Endothelial cell of umbilical vein (primary cell): ENCODE data around the gene ATXN1. TPM values are rescaled to one million over a fixed set of nuclear protein-coding genes. Genes with fewer than 3 reads are reported as not detected.

Experiments used
- BruUV-seq: library from RNA; stranded (reverse); fragments of 400-500 nt; replicated peaks from 2 replicates; lab custom pipeline; 2021; lab: Mats Ljungman, UMichigan
- CTCF ChIA-PET: fragments of 300-600, 350-600 bp; sonication (Branson Sonifier 250); formaldehyde crosslinking; loops from one replicate; lab custom pipeline; 2021; ENCODE audit warnings: antibody characterized with exemption, inconsistent platforms; lab: Charles Lee
- POLR2A ChIA-PET: fragments of 300-600, 350-600 bp; sonication (Branson Sonifier 250); formaldehyde crosslinking; loops from one replicate; lab custom pipeline; 2021; ENCODE audit warnings: antibody characterized with exemption, inconsistent platforms; lab: Charles Lee
- DNase-seq: peaks from one replicate; pipeline ENCODE4 v3.0.0-alpha.2; 2011; ENCODE audit warnings: low read depth, low spot score
- FAIRE-seq: peaks from 2 replicates; lab custom pipeline; 2011; peaks lifted over from hg19 to GRCh38; lab: Jason Lieb, UNC
- H2AFZ ChIP-seq: 2 replicates; pipeline ENCODE4 v1.6.0; 2012; ENCODE audit warnings: low read depth, low read length, control low read depth, inconsistent platforms
- H3K27ac ChIP-seq: 2 replicates; pipeline ENCODE4 v1.5.1; 2011; ENCODE audit warnings: low read depth, mild to moderate bottlenecking, control low read depth, low read length, moderate library complexity; ENCODE audit not compliant: insufficient read depth
- H3K27me3 ChIP-seq, 2 experiments: 2 replicates each; pipeline versions ENCODE4 v1.6.0 to v1.6.1; 2011; ENCODE audit warnings: low read length in 2 of 2, mixed read lengths in 1 of 2; ENCODE audit not compliant: control insufficient read depth in 2 of 2, insufficient read depth in 2 of 2
- H3K36me3 ChIP-seq, 2 experiments: 2 replicates in 1 of 2; 3 replicates in 1 of 2; pipeline ENCODE4 v1.5.1; 2011; ENCODE audit warnings: low read length in 2 of 2, mild to moderate bottlenecking in 1 of 2, moderate library complexity in 1 of 2; ENCODE audit not compliant: control insufficient read depth in 2 of 2, insufficient read depth in 2 of 2; ENCODE audit errors: extremely low read depth in 1 of 2
- H3K4me1 ChIP-seq: 3 replicates; pipeline ENCODE4 v1.5.1; 2011; ENCODE audit warnings: mild to moderate bottlenecking, low read length; ENCODE audit not compliant: control insufficient read depth, insufficient read depth; ENCODE audit errors: extremely low read depth
- H3K4me2 ChIP-seq: 2 replicates; pipeline ENCODE4 v1.6.1; 2011; ENCODE audit warnings: low read length, control low read depth, mixed read lengths; ENCODE audit not compliant: insufficient read depth
- H3K4me3 ChIP-seq, 3 experiments: fragments of 200-600 bp in 1 of 3; sonication (generic), shearing (Covaris generic) in 1 of 3; replicated peaks in 1 of 3; 2 replicates each; pipeline ENCODE4 v1.5.1; 2011 to 2016; ENCODE audit warnings: control low read depth in 3 of 3, low read length in 3 of 3, mild to moderate bottlenecking in 2 of 3, inconsistent platforms in 1 of 3, low read depth in 1 of 3, moderate library complexity in 1 of 3; ENCODE audit not compliant: insufficient read depth in 1 of 3
- H3K79me2 ChIP-seq: 2 replicates; pipeline ENCODE4 v1.6.0; 2012; ENCODE audit warnings: low read length, inconsistent platforms; ENCODE audit not compliant: control insufficient read depth, insufficient read depth
- H3K9ac ChIP-seq: replicated peaks from 2 replicates; pipeline ENCODE3; 2011; ENCODE audit warnings: low read length, control low read depth; ENCODE audit not compliant: insufficient read depth; ENCODE audit errors: extremely low read depth
- H3K9me1 ChIP-seq: replicated peaks from 3 replicates; pipeline ENCODE4 v1.6.0; 2011; ENCODE audit warnings: mild to moderate bottlenecking, low read length; ENCODE audit not compliant: control insufficient read depth, insufficient read depth; ENCODE audit errors: extremely low read depth
- H3K9me3 ChIP-seq: replicated peaks from 2 replicates; pipeline ENCODE4 v1.5.1; 2012; ENCODE audit warnings: low read length, inconsistent platforms; ENCODE audit not compliant: control insufficient read depth, insufficient read depth
- H4K20me1 ChIP-seq: replicated peaks from 2 replicates; pipeline ENCODE3; 2011; ENCODE audit warnings: mild to moderate bottlenecking, low read length; ENCODE audit not compliant: control insufficient read depth, insufficient read depth; ENCODE audit errors: extremely low read depth
- POLR2AphosphoS5 ChIP-seq: IDR thresholded peaks from 2 replicates; pipeline ENCODE4 v1.6.1; 2012; ENCODE audit warnings: low read depth, mild to moderate bottlenecking, control low read depth, low read length, moderate library complexity; ENCODE audit not compliant: insufficient read depth
- dilution Hi-C: fragments of 300-500 bp; cut with MboI; formaldehyde crosslinking; loops from one replicate; pipeline ENCODE4 v1.15.0; 2019; ENCODE audit warnings: low sequenced_read_pairs; ENCODE audit not compliant: extremely low pct_ligation_motif_present
- intact Hi-C: fragments of 100-400 bp; cut with micrococcal nuclease; formaldehyde crosslinking; loops from one replicate; pipeline ENCODE4 v1.10.0; 2022
- polyA plus RNA-seq, 4 experiments: library from polyadenylated mRNA; depleted of rRNA in 3 of 4; stranded (reverse) in 3 of 4; unstranded in 1 of 4; fragments of >200 nt; gene quantifications; 2 replicates each; pipeline versions ENCODE4 v1.2.1 to v1.2.3, GENCODE V29; 2011 to 2012; ENCODE audit warnings: missing spikeins in 1 of 4
- total RNA-seq: library from RNA; stranded (reverse); gene quantifications from 2 replicates; pipeline ENCODE4 v1.2.3, GENCODE V29; 2021
- TF ChIP-seq, protein P1 (sequence below), 2 donors: IDR thresholded peaks; 1 replicate in 1 of 2; 2 replicates in 1 of 2; pipeline ENCODE4 v1.5.1; 2011; ENCODE audit warnings: low read length in 2 of 2, mild to moderate bottlenecking in 2 of 2, moderate library complexity in 2 of 2, control low read depth in 1 of 2, inconsistent platforms in 1 of 2, low read depth in 1 of 2; ENCODE audit not compliant: insufficient read depth in 1 of 2; ENCODE audit errors: extremely low read depth in 1 of 2

Gene ATXN1
- total and polyA plus RNA-seq, 2 donors (not counting 3 experiments of a cell fraction or from before 2014, with no cell fraction given): 16.4 to 33.0 TPM

DNA sequence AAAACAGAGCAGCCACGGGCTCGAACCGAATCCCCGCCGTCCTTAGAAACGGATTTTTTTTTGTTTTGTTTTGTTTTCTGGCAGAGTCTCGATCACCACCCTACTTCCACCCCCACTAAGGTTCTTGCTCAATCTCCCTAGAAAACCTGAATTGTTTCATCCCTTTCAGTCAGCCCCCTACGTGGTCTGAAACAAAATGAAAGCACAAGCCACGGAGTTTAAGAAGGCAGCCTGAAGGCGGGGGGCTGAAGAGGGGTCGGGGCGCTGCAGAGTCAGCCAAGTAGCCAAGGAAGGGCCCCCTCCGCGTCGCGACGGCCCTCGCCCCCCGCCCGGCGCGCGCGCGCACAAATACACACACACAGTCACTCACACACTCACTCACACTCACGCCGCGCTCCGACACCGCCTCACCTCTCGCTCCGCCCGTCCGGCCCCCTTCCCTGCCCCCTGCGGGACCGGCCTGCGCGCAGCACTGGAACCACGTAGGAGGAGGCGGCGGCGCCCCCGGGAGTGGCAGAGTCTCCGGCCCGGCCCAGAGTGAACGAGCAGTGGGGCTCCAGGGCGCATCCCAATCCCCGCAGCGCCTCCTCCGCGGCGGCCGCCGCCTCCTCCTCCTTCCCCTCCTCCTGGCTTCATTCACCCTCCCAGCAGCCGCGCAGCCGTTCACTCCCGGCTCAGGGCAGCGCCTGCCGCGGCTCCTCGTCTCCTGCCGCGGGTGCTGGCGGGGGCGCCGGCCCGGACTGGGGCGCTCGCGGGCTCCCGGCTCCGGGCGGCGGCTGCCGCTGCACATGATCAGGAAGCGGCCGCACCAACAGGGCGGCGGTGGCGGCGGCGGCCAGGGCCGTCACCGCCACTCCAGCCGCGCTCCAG lies 1.4 kb downstream of the ATXN1 start:
- intact Hi-C loops: loop anchor here (1.0 to 2.0 kb wide), 3 partner anchors 36 to 521 kb away; partner anchors contain the start of gene GMPR
- Histone ChIP-seq H3K4me1 (peaks cover 29% of the 10 kb centered on the region), H3K9me1 (no peaks in the 10 kb centered on the region), H2AFZ (peak overlapping the region; percentile 76), H3K79me2 (peaks cover 7% of the 10 kb centered on the region), H3K4me3 (peak overlapping the region; percentile 58 to 92 (median 76)), H3K9me3 (no peaks in the 10 kb centered on the region), H3K4me2 (peak overlapping the region; percentile 93), H3K36me3 (no peaks in the 10 kb centered on the region), H3K27ac (peak overlapping the region; percentile 80), H3K27me3 (no peaks in the 10 kb centered on the region), H4K20me1 (no peaks in the 10 kb centered on the region), H3K9ac (peak overlapping the region; percentile 88)
- TF ChIP-seq, protein P1, sequence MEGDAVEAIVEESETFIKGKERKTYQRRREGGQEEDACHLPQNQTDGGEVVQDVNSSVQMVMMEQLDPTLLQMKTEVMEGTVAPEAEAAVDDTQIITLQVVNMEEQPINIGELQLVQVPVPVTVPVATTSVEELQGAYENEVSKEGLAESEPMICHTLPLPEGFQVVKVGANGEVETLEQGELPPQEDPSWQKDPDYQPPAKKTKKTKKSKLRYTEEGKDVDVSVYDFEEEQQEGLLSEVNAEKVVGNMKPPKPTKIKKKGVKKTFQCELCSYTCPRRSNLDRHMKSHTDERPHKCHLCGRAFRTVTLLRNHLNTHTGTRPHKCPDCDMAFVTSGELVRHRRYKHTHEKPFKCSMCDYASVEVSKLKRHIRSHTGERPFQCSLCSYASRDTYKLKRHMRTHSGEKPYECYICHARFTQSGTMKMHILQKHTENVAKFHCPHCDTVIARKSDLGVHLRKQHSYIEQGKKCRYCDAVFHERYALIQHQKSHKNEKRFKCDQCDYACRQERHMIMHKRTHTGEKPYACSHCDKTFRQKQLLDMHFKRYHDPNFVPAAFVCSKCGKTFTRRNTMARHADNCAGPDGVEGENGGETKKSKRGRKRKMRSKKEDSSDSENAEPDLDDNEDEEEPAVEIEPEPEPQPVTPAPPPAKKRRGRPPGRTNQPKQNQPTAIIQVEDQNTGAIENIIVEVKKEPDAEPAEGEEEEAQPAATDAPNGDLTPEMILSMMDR (IDR thresholded peaks at IDR 0.05; ENCODE audit: extremely low read depth in 1 of 2, insufficient read depth in 1 of 2, low read depth in 1 of 2, low read length in 2 of 2): no peak
- peak; percentile 82 for TF ChIP-seq POLR2AphosphoS5
- FAIRE-seq (peak; percentile 73), DNase-seq (peak; percentile 88)
- no TSS peak for BruUV-seq
- POLR2A ChIA-PET: interaction anchor here (0.7 to 1.4 kb wide), 4 partner anchors 9 to 421 kb away, joined by 4 to 11 read pairs (median 6); no protein-coding TSS in a partner anchor
- dilution Hi-C loops: no loop called here
- CTCF ChIA-PET: interaction anchor here (0.6 to 2.2 kb wide), 9 partner anchors 12 to 351 kb away, joined by 3 to 8 read pairs (median 5); no protein-coding TSS in a partner anchor
